A549 (cell line): ENCODE data around the gene AKT1S1. TPM values are rescaled to one million over a fixed set of nuclear protein-coding genes. Genes with fewer than 3 reads are reported as not detected.

Experiments
- ATAC-seq, 2 experiments: fragments of 200-7000 bp in 1 of 2; fragments of >200 bp in 1 of 2; cut with Nextera tagmentation in 1 of 2; cut with Tn5 transposase in 1 of 2; 3 replicates each; pipeline versions ENCODE4 v1.8.0 to v1.9.1; 2018 to 2020; ENCODE audit warnings: mild to moderate bottlenecking in 1 of 2, moderate library complexity in 1 of 2
- CTCF ChIA-PET: fragments of 300-600 bp; sonication (Branson Sonifier 250); formaldehyde crosslinking; extraction: SDS; loops from one replicate; lab custom pipeline; 2021; ENCODE audit warnings: antibody characterized with exemption, inconsistent platforms; lab: Yijun Ruan, JAX
- POLR2A ChIA-PET: fragments of 350-600 bp; formaldehyde crosslinking; extraction: SDS; loops from one replicate; lab custom pipeline; 2021; ENCODE audit warnings: antibody characterized with exemption, inconsistent platforms; lab: Yijun Ruan, JAX
- DNase-seq, 2 experiments: peaks; one replicate each; pipeline versions ENCODE4 v3.0.0 to v3.0.0-alpha.2; 2011 to 2016; ENCODE audit warnings: low read depth in 1 of 2, low spot score in 1 of 2
- FAIRE-seq: peaks from 2 replicates; lab custom pipeline; 2011; peaks lifted over from hg19 to GRCh38; lab: Jason Lieb, UNC
- H3K27ac ChIP-seq, 2 experiments: fragments of >200 bp; sonication (Bioruptor Twin); formaldehyde crosslinking; 3 replicates each; pipeline ENCODE4 v1.5.1; 2016 to 2017
- H3K4me1 ChIP-seq: fragments of >200 bp; sonication (Bioruptor Twin); formaldehyde crosslinking; 3 replicates; pipeline ENCODE4 v1.6.1; 2016
- H3K4me2 ChIP-seq: fragments of >200 bp; sonication (Bioruptor Twin); formaldehyde crosslinking; 3 replicates; pipeline ENCODE4 v1.6.1; 2016
- H3K4me3 ChIP-seq: fragments of >200 bp; sonication (Bioruptor Twin); formaldehyde crosslinking; 3 replicates; pipeline ENCODE4 v1.5.1; 2016
- H3K9me3 ChIP-seq: fragments of >200 bp; sonication (Bioruptor Twin); formaldehyde crosslinking; 3 replicates; pipeline ENCODE4 v1.6.1; 2016
- CBX2 ChIP-seq: fragments of 200-600 bp; sonication (generic); IDR thresholded peaks from 2 replicates; pipeline ENCODE4 v1.6.1; 2016; ENCODE audit warnings: low read depth, mild to moderate bottlenecking, borderline replicate concordance
- CBX8 ChIP-seq: fragments of 200-600 bp; sonication (generic); IDR thresholded peaks from 2 replicates; pipeline ENCODE4 v1.6.1; 2016
- CHD2 ChIP-seq: fragments of 150-350 bp; IDR thresholded peaks from 2 replicates; pipeline ENCODE4 v1.6.1; 2014; ENCODE audit warnings: low read length; ENCODE audit not compliant: partially characterized antibody
- HDAC2 ChIP-seq: fragments of 200-600 bp; sonication (generic); IDR thresholded peaks from 2 replicates; pipeline ENCODE4 v1.6.1; 2016
- HOXA7 ChIP-seq: fragments of 250-450 bp; sonication (Bioruptor Pico); IDR thresholded peaks from 2 replicates; pipeline ENCODE4 v1.5.0; 2020; ENCODE audit warnings: mild to moderate bottlenecking, moderate library complexity
- JUNB ChIP-seq: fragments of >200 bp; sonication (Bioruptor Twin); formaldehyde crosslinking; IDR thresholded peaks from 2 replicates; pipeline ENCODE4 v1.6.1; 2016
- POLR2AphosphoS2 ChIP-seq: conservative IDR thresholded peaks from 2 replicates; pipeline ENCODE4 v1.6.1; 2012; ENCODE audit warnings: low read length, improper control_type of control experiment, inconsistent platforms
- RFX5 ChIP-seq: fragments of 450-650 bp; IDR thresholded peaks from 2 replicates; pipeline ENCODE4 v1.7.1; 2014; ENCODE audit warnings: antibody characterized with exemption, mild to moderate bottlenecking, moderate library complexity
- SMC3 ChIP-seq: fragments of >200 bp; sonication (Bioruptor Twin); formaldehyde crosslinking; IDR thresholded peaks from 3 replicates; pipeline ENCODE4 v1.6.1; 2018; ENCODE audit warnings: inconsistent platforms
- WGBS: methylation state at CpG from one replicate; pipeline ENCODE4 v1.1.6; 2017; ENCODE audit errors: missing lambda C conversion rate; 5-methylcytosine and 5-hydroxymethylcytosine counted together
- polyA plus RNA-seq, 4 experiments: library from polyadenylated mRNA; depleted of rRNA in 3 of 4; stranded (reverse); fragments of >200 nt; fragmentation: RNase III in 1 of 4; extraction: RNeasy Plus Mini Kit Qiagen cat#74134 plus additional on column Dnase treatment in 1 of 4; gene quantifications; 2 replicates in 3 of 4; 3 replicates in 1 of 4; pipeline ENCODE4 v1.2.3, GENCODE V29; 2011 to 2017
- TF ChIP-seq, protein P1 (sequence below): IDR thresholded peaks from 2 replicates; pipeline ENCODE4 v1.6.1; 2012
- TF ChIP-seq, protein P2 (sequence below): fragments of >200 bp; sonication (Bioruptor Twin); formaldehyde crosslinking; IDR thresholded peaks from 3 replicates; pipeline ENCODE4 v1.6.1; 2016
- TF ChIP-seq, protein P3 (sequence below): fragments of 250-450 bp; sonication (Bioruptor Pico); IDR thresholded peaks from 2 replicates; pipeline ENCODE4 v1.5.0; 2020; ENCODE audit warnings: low read depth, mild to moderate bottlenecking, moderate library complexity

Gene AKT1S1
- polyA plus RNA-seq, 2 of the 4 experiments (the other 2 are of a cell fraction) = 39.2 to 75.9 TPM

DNA sequence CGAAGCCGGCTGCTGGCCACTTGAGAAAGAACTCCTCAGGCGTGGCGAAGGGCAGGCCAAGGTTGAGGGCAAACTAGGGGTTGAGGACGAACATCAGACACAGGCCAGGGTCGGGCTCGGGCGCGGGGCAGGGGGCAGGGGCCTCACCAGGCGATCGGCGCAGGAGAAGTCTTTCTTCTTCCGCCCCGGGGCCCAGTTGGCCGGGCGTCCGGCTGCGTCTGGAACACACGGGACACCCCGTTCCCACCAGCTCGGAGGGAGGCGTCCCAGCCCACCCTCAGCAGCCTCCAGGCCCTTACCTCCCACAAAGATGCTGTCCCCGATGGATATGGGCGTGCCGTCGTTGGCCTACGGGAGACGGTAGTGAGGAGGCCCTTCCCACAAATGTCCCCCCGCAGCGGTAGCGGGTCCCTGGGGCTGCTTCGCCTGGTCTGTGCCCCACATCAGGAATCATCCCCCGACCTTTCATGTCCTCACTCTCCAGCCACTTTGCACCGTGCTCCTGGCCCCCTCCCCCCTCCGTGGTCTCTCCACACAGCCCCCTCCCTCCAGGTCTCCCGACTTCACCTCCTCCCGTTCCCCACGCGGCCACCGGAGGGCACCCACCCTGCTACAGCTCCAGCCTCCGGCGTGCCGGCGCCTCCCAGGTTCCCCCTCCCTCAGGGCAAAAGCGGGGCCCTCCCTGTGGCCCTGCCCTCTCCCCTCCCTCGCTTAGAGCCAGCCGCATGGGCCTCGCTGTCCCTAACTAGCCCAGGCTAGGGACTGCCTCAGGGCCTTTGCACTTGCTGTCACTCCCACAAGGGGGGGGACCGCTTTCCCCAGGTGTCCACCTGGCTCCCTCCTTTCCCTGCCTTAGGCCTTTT is 14.5 kb downstream of the AKT1S1 start (continued):
- TF ChIP-seq, protein P1, sequence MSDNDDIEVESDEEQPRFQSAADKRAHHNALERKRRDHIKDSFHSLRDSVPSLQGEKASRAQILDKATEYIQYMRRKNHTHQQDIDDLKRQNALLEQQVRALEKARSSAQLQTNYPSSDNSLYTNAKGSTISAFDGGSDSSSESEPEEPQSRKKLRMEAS = 0 out of 2 replicates have a peak, but pooled peaks have one; percentile 35
- no peak for TF ChIP-seq CBX8

DNA sequence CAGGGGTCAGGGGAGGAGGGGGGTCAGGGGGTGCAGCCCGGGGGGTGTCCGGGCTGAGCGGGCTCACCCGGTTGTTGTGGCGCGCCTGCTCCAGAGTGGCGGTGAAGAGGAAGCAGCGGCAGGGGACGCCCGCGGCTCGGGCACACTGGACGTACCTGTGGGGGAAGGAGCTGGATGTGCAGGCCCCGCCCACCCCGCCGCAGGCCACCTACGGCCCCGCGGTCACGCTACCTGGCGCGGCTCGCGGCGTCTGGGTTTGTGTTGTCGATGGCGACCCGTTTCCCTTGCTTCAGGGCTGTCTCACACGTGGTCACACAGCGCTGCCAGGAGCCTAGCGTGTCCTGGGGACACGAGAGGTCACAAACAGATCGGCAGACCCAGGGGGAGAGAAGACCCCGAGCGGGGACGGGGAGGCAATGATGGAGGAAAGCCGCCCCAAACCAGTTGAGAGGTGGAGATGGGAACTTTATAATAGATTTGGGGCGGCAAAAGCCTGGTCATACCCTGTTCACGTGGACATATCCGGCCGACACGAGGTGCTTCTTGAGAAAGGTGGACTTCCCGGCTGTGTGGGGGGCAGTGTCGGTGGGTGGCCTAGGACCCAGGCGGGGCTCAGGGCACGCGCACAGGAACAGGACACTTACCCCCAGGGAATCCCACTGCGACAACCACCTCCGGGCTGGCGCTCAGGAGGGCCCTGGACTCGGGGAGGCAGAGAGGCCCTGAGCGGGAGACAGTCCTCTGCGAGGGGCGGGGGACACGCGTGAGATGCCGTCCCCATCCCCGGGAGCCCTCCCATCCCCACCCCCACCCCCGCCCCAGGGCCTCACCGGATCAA is 15.4 kb downstream of the AKT1S1 start:
- ChIA-PET POLR2A (interaction anchor here (0.6 to 1.5 kb wide), 3 partner anchors 11 to 187 kb away, joined by 3 to 5 read pairs (median 4); partner anchors contain the start of gene PTOV1), CTCF (interaction anchor here (0.9 kb wide), 1 partner anchor 36 kb away, joined by 3 read pairs; no protein-coding TSS in a partner anchor)
- no peak for DNase-seq
- H3K4me3 ChIP-seq = no peak overlapping the region
- no peak for FAIRE-seq
- no peaks in the 10 kb centered on the region for H3K9me3 ChIP-seq
- H3K4me1 ChIP-seq = peaks cover 47% of the 10 kb centered on the region
- peak; percentile 7; the same call in 1 of the 2 replicates for TF ChIP-seq POLR2AphosphoS2
- TF ChIP-seq JUNB = no peak
- H3K4me2 ChIP-seq = no peak overlapping the region
- no peak overlapping the region for H3K27ac ChIP-seq
- WGBS = 90% methylated on average over 44 of the region's 60 CpGs
- no peak for ATAC-seq

DNA sequence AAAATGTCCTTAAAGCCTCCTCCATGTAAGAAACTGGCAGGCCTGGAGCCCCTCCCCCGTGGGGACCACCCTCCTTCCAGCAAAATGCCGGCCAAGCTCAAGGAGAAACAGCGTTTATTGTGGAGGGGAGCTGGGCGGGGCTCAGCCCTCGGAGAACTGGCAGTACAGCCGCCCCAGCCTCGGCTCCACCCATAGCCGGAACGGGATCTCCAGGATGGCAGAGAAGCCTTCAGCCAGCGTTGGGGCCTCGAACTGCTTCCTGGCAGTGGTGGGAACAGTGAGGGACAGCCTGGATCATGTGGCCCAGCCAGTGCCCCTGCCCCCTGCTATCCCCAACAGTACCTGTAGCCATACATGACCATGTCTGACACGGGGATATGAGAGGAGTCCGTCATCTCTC is 16.0 kb downstream of the AKT1S1 start:
- no peak for TF ChIP-seq RFX5
- no peak for TF ChIP-seq HOXA7 (CRISPR knock-in tag)
- no peak for TF ChIP-seq CBX2
- TF ChIP-seq HDAC2 = no peak
- TF ChIP-seq CHD2 = no peak
- no peak for FAIRE-seq
- peak in 1 of 2 experiments; percentile 5; a peak in 3 of 6 replicates for ATAC-seq
- Histone ChIP-seq H3K4me2 (no peak overlapping the region), H3K4me3 (no peak overlapping the region), H3K9me3 (no peaks in the 10 kb centered on the region), H3K27ac (0 out of 6 replicates have a peak overlapping the region, but pooled peaks of 1 of the 2 experiments have one; percentile 1), H3K4me1 (peaks cover 43% of the 10 kb centered on the region)
- POLR2A ChIA-PET = interaction anchor here (1.5 kb wide), 1 partner anchor 11 kb away, joined by 4 read pairs; no protein-coding TSS in a partner anchor
- DNase-seq = peak in 1 of 2 experiments; percentile 63
- 41% methylated on average over 10 of the region's 13 CpGs for WGBS
- CTCF ChIA-PET = interaction anchor here (0.7 kb wide), 1 partner anchor 11 kb away, joined by 3 read pairs; no protein-coding TSS in a partner anchor

DNA sequence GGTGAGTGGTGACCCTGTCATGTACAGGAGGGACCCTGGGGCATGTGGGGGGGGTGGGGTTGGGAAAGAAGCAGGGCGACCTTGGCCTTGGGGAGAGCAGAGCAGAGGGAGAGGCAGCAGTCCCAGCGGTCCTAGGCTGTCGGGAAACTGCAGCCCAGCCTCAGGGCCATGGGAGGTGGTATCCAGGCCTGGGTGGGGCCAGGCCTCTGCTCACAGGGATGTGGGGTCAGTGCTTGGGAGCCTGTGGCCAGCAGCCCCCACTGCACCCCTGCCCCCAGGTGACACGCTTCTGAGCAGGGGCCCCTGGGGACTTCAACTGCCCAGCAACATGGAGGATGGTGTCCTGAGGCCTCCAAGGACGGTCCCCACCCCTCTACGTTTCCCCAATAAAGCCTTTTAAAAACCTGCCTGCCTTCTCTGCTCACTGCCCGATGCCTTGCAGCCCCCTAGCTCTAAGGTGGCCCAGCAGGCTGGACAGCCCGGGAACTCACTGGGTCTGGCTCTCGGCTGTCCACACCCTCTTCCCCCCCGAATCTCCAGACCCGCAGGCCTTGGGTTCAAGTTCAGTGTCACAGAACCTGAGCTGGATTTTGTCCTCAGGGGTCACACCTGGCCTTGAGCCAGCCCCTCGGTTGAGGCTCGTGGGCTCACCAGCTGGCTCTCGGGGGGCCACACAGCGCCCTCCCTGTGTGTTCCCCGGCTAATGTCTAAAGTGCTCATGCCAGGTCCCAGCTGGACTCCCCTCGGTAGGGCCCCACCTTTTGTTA is 16.6 kb downstream of the AKT1S1 start:
- Histone ChIP-seq H3K4me1 (peaks cover 37% of the 10 kb centered on the region), H3K27ac (peak overlapping the region in 1 of 2 experiments; percentile 8; a peak in 1 of 6 replicates), H3K4me2 (no peak overlapping the region)
- DNase-seq = no peak
- peak; percentile 4 for TF ChIP-seq CHD2
- TF ChIP-seq SMC3 = no peak
- TF ChIP-seq, all 56 proteins: peak for 1
- WGBS = 70% methylated on average over 16 of the region's 17 CpGs
- no peak overlapping the region for H3K4me3 ChIP-seq
- FAIRE-seq (no peak), ATAC-seq (no peak)
- POLR2A ChIA-PET = interaction anchor here (1.5 kb wide), 1 partner anchor 10 kb away, joined by 4 read pairs; no protein-coding TSS in a partner anchor
- CTCF ChIA-PET = interaction anchor here (0.7 kb wide), 1 partner anchor 12 kb away, joined by 3 read pairs; no protein-coding TSS in a partner anchor
- H3K9me3 ChIP-seq = no peaks in the 10 kb centered on the region

DNA sequence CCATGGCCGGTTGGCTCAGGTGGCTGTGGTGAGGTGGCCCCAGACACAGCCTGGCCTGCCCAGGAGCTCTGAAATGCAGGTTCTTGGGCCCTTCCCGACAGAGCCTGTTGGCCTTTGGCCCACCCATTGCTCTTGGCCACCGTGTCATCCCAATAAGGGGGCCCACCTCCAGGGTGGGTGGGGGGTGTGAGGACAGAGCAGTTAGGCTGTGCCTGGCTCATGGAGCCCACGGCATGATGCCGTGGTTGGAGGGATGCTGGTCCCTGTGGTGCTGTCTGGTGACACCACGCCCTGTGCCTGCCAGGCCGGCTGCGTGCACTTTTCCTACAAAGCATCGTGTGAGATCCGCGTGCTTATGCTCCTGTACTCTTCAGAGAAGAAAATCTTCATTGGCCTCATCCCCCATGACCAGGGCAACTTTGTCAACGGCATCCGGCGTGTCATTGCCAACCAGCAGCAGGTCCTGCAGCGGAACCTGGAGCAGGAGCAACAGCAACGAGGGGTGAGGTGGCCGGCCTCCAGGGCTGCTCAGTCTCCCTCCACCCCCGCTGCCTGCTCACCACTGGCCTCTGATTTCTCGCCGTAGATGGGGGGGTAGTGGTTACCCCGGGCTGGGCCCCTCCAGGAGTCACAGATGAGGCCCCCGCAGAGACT is 17.3 kb downstream of the AKT1S1 start:
- WGBS = 87% methylated on average over 20 of the region's 22 CpGs
- ChIA-PET POLR2A (interaction anchor here (0.7 to 1.8 kb wide), 2 partner anchors 7 to 172 kb away, joined by 4 to 7 read pairs; partner anchors contain the start of gene PNKP), CTCF (no interaction called here)
- Histone ChIP-seq H3K4me3 (no peak overlapping the region), H3K27ac (peak overlapping the region in 1 of 2 experiments; percentile 36; a peak in 2 of 6 replicates), H3K9me3 (no peaks in the 10 kb centered on the region), H3K4me1 (peaks cover 32% of the 10 kb centered on the region)
- no peak for ATAC-seq
- TF ChIP-seq, protein P2, sequence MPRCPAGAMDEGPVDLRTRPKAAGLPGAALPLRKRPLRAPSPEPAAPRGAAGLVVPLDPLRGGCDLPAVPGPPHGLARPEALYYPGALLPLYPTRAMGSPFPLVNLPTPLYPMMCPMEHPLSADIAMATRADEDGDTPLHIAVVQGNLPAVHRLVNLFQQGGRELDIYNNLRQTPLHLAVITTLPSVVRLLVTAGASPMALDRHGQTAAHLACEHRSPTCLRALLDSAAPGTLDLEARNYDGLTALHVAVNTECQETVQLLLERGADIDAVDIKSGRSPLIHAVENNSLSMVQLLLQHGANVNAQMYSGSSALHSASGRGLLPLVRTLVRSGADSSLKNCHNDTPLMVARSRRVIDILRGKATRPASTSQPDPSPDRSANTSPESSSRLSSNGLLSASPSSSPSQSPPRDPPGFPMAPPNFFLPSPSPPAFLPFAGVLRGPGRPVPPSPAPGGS = 0 out of 3 replicates have a peak, but pooled peaks have one; percentile 17
- TF ChIP-seq SMC3 (no peak), POLR2AphosphoS2 (0 out of 2 replicates have a peak, but pooled peaks have one; percentile 43), JUNB (no peak), CBX8 (no peak)
- TF ChIP-seq, protein P1 = peak; percentile 41; the same call in 1 of the 2 replicates
- TF ChIP-seq, protein P3, sequence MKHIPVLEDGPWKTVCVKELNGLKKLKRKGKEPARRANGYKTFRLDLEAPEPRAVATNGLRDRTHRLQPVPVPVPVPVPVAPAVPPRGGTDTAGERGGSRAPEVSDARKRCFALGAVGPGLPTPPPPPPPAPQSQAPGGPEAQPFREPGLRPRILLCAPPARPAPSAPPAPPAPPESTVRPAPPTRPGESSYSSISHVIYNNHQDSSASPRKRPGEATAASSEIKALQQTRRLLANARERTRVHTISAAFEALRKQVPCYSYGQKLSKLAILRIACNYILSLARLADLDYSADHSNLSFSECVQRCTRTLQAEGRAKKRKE (CRISPR knock-in tag) = no peak
- TF ChIP-seq, all 56 proteins: peak for 3
- FAIRE-seq = no peak
- no peak for DNase-seq
- H3K4me2 ChIP-seq = no peak overlapping the region
